ENCODE data around the gene ASCC2. TPM values are rescaled to one million over a fixed set of nuclear protein-coding genes. Genes with fewer than 3 reads are reported as not detected.
"Not testable (repeated sequence)": the region's sequence is repeated elsewhere in the genome, so short reads cannot be mapped to it uniquely, and the experiment has no call there.

ASCC2 gene
- total RNA-seq, 1 donor from 2014 or later = 41.7 TPM

DNA sequence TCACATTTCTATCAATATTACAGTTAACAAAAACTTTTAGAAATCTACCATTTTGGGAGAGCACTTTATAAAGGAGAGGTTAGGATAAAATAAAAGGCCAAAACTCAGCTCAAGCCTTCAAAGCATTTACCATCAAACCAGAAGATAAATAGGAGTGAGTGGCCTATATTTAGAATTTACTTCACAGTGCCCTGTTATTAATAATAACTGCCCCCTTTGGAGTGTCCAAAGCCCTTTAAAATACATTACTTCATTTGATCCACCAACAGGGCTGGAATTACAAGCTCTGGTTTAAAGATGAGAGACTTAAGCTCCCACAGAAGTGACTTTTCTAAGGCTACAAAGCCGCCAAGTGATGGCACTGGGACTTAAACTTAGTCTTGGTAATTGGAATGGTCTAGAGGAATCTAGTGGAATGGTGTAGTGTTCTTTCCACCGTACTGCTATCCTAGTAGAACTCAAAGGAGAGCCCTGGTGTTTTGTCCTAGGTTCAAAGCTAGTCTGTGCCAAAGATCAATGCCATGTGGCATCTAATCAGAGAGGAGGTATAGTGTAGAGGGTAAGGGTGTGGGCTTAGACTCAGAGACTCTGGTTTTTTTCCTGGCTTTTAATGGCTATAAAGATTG lies 23.7 kb upstream of the ASCC2 start:
- DNase-seq (ENCODE audit: low read depth) = no peak
- Histone ChIP-seq H3K36me3 (ENCODE audit: control insufficient read depth, insufficient read depth, low read length) (no peaks in the 10 kb centered on the region), H3K27me3 (ENCODE audit: control insufficient read depth, insufficient read depth, low read length) (no peaks in the 10 kb centered on the region), H3K4me3 (ENCODE audit: low read depth, low read length) (no peak overlapping the region)
- no peak for TF ChIP-seq CTCF (IDR thresholded peaks at IDR 0.05; ENCODE audit: insufficient read depth, low read length, poor library complexity, severe bottlenecking)

DNA sequence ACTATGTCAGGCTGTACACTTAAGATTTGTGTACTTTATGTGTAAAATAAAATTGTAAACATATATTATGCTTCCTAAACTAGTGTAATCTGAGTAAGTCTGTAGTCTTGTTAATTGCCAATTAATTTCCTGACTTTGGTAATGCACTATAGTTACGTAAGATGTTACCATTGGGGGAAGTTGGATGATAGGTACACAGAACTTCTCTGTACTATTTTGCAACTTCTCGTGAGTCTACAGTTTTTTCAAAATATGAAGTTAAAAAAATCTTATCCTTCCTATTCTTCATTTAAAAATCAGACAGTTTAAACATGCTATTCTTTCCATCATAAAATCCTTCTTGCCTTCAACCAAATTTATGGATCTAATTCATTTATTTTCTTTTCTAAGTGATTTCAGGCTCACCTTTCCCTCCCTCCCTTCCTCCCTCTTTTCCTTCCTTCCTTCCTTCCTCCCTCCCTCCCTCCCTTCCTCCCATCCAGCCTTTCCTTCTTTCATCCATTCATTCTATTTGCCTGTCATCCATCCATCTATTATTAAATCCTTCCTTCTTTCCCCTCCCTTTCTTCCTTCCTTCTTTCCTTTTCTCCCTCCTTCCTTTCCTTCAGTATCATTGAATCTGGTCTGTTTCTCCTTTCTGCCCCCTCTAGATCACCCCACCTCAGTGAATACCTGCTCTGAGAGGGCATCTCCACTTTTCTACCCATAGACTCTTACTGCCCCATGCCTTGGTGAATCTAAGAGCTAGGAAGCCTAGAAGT lies 22.1 kb upstream of the ASCC2 start:
- no peak overlapping the region for H3K4me3 ChIP-seq (ENCODE audit: low read depth, low read length)
- H3K27me3 ChIP-seq (ENCODE audit: control insufficient read depth, insufficient read depth, low read length) = no peaks in the 10 kb centered on the region
- no peak for TF ChIP-seq CTCF (IDR thresholded peaks at IDR 0.05; ENCODE audit: insufficient read depth, low read length, poor library complexity, severe bottlenecking)
- H3K36me3 ChIP-seq (ENCODE audit: control insufficient read depth, insufficient read depth, low read length) = no peaks in the 10 kb centered on the region
- no peak for DNase-seq (ENCODE audit: low read depth)

GRCh38 chr22:29859030-29859429 lies 21.0 kb upstream of the ASCC2 start:
- not testable (repeated sequence) for H3K4me3 ChIP-seq (ENCODE audit: low read depth, low read length); H3K36me3 ChIP-seq (ENCODE audit: control insufficient read depth, insufficient read depth, low read length); DNase-seq (ENCODE audit: low read depth); H3K27me3 ChIP-seq (ENCODE audit: control insufficient read depth, insufficient read depth, low read length)

DNA sequence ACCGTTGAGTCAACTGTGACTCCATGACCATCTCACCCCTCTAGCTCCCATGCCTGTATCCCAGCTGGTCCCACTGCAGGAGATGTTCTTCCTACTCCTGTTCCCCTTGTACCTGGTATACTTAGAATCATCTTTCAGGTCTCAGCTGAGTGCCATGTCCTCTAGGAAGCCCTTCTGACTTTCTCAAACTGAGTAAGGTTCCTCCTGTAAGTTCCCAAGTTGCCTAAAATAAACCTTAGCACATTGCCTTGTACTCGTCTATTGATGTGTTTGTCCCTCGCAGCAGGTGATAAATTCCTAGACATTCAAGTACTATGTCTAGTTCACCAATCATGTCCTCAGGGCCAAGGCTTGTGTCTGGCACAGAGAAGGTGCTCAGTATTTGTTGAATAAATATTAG lies 18.4 kb upstream of the ASCC2 start:
- no peak for DNase-seq (ENCODE audit: low read depth)
- H3K4me3 ChIP-seq (ENCODE audit: low read depth, low read length) = no peak overlapping the region
- H3K27me3 ChIP-seq (ENCODE audit: control insufficient read depth, insufficient read depth, low read length) = no peaks in the 10 kb centered on the region
- TF ChIP-seq CTCF (IDR thresholded peaks at IDR 0.05; ENCODE audit: insufficient read depth, low read length, poor library complexity, severe bottlenecking) = no peak
- no peaks in the 10 kb centered on the region for H3K36me3 ChIP-seq (ENCODE audit: control insufficient read depth, insufficient read depth, low read length)

DNA sequence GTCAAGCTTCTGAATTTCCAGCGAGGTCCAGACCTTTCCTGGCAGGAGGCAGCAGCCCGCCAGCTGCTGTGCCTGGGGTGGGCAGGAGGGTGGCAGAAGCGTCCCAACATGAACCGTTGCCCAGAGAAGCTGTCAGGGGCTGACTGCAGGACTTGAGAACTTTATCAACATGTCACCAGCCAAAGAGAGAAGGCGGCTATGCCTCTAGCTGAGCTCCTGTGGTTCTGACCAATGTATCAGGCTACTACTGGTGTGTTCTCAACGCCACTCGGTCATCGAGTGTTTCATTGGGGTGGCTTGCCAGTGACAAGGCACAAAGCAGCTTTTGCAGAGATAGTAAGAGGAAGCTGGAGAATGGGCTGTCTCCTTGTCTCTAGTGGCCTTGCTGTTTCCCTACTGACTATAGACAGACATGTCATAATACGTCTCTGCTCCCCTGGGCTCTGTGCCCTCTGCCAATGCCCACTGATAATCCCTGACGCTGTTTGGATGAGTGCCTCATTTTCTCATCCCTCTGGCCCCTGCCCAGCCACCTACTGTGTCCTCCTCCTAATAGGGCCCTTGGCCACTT lies 17.6 kb upstream of the ASCC2 start:
- no peaks in the 10 kb centered on the region for H3K36me3 ChIP-seq (ENCODE audit: control insufficient read depth, insufficient read depth, low read length)
- H3K4me3 ChIP-seq (ENCODE audit: low read depth, low read length) = no peak overlapping the region
- DNase-seq (ENCODE audit: low read depth) = no peak
- no peak for TF ChIP-seq CTCF (IDR thresholded peaks at IDR 0.05; ENCODE audit: insufficient read depth, low read length, poor library complexity, severe bottlenecking)
- H3K27me3 ChIP-seq (ENCODE audit: control insufficient read depth, insufficient read depth, low read length) = no peaks in the 10 kb centered on the region

- DNase-seq (ENCODE audit: low read depth) = no peak
- H3K4me3 ChIP-seq (ENCODE audit: low read depth, low read length) = no peak overlapping the region
- TF ChIP-seq CTCF (IDR thresholded peaks at IDR 0.05; ENCODE audit: insufficient read depth, low read length, poor library complexity, severe bottlenecking) = no peak
These were observed 16.4 kb upstream of the ASCC2 start for GRCh38 chr22:29854432-29854831.

More at GRCh38 chr22:29854432-29854831, 16.4 kb upstream of the ASCC2 start:
- Histone ChIP-seq H3K36me3 (ENCODE audit: control insufficient read depth, insufficient read depth, low read length) (no peaks in the 10 kb centered on the region), H3K27me3 (ENCODE audit: control insufficient read depth, insufficient read depth, low read length) (no peaks in the 10 kb centered on the region)

All from kidney epithelial cell (primary cell).